LoVo (cell line): Measurements from ENCODE around the gene PACRG.

Experiments
- DNase-seq: peaks from one replicate; pipeline ENCODE4 v3.0.0-alpha.2; 2016; ENCODE audit warnings: low spot score

Gene PACRG

DNA sequence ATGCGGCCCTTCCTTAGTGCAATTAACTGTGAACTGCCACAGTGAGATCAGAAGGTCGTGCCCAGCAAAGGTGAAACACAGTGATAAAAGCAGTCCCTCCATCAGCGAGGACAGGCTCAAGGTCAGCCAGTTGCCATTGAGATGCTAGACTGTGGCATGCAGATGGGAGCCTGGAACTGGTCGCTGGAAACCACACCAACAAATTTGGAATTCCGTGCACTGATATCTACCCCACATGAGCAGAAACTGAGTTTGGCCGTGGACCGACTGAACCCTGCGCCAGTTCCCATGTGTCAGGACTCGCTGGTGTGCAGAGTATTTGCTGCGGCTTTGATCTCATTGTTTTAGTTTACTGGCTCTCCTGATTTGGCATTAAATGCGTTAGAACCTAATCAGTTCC lies 561.1 kb downstream of the PACRG start:
- no peak for DNase-seq

DNA sequence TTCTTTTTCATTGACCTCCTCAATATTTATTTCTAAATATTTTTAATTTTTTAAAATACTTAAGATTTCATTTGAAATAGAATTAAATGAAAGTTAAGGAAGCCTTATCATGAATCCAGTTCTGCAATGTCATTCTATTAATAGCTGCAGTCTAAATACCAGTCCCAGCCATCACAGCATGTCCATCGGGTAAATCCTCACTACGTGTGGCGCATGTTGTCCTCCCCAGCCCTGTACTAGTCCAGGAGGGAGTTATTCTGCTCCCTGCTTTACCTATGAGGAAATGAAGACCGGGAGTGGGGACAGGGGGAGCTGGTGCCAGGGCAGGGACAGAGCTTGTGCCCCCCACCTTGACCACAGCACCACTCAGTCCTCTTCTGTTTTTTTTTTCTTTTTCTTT lies 561.7 kb downstream of the PACRG start:
- DNase-seq = no peak

- no peak for DNase-seq
These were observed 562.9 kb downstream of the PACRG start for GRCh38 chr6:163290545-163291274.

DNA sequence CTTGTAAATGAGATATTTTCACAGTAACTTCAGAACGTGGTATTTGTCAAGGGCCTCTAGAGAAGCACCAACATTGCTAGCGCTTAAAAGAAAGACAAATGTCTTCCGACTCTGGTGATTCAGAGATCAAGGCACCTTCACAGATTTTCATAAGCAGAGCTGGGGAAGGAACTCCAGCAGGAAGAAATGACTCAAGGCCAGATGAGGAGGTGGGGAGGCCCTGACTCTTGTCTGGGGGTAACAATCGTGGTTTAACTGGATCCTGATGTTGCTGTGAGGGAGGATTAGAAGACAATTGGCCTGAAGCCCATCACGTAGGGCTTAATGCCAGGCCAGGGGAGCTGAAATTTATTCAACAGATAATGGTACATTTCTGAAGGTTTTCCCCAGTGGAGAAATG lies 563.8 kb downstream of the PACRG start:
- DNase-seq = no peak

GRCh38 chr6:163293286-163293685 lies 565.5 kb downstream of the PACRG start:
- DNase-seq = no peak

- no peak for DNase-seq
These were observed 567.0 kb downstream of the PACRG start for GRCh38 chr6:163294734-163295133.

DNA sequence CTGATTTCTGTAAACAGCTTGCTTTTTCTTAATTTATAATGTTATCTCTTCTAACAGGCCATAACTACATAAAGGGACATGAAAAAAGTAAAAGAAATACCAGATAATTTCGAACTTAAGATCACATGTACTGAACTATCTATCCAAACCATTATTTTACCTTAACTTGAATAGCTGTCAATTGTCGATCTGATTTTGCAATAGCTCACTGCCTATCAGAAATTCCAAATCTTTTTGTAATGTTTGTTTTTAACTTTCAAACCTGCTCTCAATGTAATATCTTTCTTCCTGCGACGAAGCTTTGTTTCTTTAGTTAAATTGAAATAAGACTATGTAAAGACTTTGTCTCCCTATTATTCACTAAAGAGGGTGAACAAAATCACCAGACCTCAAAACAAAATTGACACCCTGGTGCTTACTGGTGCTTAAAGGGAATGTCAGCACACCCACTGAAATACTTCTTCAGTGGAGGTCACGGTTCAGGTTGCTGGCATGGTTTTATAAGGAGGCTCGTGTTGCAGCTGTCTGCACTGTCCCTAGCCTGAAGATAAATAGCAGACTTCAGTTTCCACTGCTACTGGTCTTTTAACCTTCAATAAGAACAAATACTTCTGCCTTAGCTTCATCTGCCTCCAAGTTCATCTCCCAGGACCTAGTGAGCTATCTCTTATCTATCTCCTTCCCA lies 569.2 kb downstream of the PACRG start:
- DNase-seq = no peak

DNA sequence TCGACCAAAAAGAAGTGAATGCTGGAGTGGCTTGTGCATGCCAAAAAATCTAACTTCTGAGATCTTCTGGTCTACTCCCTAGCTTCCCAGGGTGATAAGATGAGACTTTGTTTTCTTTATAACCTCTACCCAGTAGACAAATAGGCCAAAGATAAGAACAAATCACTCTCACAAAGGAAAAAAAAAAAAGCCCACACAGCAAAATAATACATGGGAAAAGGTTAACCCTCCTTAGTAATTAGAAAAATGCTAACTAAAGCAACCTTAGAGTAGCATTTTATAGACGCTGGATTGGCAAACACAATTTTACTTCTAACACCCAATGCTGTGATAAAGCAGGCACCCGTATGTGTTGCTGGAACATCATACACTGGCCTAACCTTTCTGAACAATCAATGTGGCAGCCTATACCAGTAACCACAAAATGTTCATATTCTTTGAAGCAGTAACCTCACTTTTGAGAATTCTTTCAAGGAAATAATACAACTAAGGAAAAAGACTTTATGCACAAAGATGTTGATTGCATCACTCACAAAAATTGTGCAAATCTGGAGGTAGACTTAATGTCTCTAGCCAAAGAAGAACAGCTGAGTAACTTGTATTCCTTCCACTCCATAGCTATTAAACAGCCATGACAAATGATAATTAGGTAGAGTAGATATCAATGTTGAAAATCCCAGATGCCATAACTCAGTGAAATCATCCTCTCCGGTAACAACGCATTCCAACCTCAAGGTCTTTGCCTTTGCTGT lies 570.5 kb downstream of the PACRG start:
- no peak for DNase-seq

DNA sequence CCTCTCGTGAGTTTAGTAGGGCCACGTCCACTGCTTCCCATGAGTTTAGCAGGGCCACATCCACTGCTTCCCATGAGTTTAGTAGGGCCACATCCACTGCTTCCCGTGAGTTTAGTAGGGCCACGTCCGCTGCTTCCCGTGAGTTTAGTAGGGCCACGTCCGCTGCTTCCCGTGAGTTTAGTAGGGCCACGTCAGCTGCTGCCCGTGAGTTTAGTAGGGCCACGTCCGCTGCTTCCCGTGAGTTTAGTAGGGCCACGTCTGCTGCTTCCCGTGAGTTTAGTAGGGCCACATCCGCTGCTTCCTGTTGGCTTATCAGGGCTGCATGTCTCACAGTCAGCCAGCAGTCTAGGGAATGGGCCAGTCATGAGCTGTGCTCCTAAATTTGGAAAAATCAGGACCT lies 573.1 kb downstream of the PACRG start:
- DNase-seq = no peak

DNA sequence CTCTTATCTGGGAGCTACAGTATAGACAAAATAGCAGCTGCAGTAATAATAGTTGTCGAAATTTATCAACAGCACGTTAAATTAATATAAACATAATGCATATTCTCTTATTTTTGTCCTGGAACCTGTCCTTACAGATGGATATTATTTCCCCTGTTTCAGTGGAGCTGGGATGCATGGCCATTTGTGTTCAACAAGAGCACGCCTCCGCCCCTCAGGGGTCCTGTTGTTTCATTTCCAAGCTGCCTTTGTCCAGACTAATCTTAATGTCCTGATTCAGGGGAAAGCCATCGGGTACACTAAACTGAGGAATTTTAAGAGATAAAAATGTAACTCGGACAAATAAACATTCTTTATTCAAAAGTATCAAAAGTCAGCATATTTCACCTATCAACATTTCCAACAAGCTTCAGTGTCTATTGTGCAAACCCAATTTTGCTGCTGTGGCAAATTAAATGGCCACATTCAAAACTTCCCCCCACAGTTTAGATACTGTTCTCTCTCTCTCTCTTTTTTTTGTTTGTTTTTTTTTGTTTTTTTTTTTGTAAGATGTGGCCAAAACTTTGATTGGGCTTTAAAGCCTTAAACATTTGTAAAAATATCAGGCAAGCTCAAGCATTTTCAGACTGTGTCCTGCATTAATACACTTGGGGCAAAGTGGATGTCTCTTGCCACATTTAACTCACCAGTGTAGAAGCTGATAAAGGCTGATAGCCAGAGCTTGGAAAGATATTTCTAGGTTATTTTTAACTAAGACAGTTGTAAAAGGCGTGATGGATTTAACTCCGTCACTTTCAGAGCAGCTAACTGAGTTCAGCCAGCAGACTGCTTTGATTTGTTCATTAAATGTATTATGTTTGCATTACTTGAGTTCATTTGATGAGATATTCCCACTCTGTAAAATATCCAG lies 574.2 kb downstream of the PACRG start:
- DNase-seq = no peak

DNA sequence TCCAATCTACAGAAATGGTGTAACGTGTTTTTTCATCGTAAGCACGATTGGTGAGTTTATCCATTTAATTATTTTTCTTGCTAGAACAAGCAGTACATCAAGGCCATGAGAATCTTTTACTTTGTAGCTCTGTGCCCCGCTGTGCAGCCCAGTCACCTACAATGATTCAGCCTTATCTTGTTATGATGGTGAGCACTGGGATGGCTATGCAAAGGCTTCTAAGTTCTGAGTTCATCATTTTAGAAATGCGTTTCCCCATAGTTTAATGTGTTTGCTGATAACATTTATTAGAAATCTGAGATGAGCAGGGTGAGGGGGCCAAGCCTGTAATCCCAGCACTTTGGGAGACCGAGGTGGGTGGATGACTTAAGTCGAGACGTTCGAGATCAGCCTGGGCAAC lies 575.0 kb downstream of the PACRG start:
- no peak for DNase-seq

DNA sequence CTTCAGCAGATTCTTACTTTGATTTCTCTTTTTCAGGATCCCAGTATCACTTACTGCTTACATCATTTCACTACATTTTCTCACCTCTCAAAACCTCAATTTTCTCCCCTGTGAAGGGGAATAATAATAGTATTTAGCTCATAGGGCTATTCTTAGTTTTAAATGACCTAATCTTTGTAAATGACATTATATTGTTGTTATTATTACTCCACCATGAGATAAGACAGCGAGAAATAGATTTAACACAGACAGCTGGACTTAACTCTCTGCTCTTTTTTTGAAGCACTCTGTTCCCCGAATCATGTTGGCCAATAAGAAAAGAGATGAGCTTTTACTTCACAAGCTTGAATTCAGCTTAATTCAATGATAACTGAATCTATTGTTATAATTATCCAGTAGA lies 578.2 kb downstream of the PACRG start:
- DNase-seq = no peak

- no peak for DNase-seq
These were observed 581.1 kb downstream of the PACRG start for GRCh38 chr6:163308629-163309440.

GRCh38 chr6:163309491-163310026 lies 581.8 kb downstream of the PACRG start:
- DNase-seq = no peak

DNA sequence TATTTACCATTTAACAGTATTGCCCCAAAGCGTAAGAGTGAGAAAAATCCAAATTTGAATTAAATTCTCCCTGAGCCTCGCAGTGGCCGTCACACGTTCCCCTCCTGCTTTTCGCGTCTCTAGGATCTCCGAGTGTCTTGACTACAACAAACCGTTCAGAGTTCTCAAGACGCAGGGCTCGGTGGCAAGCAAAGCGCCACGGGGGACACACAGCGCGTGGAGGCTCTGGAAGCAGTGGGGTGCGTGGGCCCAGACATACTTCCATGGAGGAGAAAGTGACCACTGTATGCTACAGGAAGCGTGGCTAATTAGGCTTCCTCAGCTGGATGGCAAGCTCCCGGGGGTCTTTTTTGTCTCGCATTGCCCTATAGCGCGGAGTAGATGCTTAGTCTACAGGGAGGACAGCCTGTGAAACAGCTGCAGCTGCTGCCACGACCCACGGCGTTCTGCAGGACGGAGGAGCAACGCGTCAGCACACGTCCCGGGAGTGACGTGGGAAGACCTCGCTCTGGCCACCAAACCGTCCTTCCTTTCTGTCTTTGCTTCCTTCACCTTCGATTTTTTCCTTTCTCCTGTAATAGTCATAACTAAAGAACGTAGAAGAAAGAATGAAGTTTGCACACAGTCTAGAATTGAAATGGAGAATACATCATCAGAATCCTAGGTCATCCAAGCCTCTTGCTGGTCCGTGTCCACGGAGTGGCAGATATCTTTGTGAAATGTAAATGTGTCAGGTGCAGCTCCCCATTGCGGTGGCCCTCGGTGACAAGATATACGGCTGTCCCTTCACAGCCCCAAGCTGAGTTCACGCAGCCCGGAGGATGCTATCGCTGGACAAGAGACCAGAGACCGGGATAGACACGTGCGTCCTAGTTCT lies 582.6 kb downstream of the PACRG start:
- DNase-seq = no peak

DNA sequence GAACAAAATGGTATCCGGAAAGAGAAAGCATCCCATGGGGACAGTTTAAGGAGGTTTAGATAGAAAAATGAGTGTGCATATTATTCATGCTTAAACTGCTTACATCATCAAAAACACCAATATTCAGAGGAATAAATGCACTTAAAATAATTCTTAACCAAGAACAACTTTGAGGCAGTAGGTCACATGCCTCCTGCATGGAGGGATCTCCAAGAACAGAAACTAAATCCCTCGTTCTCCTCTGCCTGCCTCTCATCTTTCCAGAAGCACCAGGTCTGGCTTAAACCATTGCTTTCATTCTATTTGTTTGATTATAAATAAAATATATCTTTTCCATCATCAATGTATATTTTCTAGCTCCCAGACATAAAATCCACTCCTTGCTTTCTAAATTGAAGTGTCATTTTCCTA lies 583.2 kb downstream of the PACRG start:
- DNase-seq = no peak

DNA sequence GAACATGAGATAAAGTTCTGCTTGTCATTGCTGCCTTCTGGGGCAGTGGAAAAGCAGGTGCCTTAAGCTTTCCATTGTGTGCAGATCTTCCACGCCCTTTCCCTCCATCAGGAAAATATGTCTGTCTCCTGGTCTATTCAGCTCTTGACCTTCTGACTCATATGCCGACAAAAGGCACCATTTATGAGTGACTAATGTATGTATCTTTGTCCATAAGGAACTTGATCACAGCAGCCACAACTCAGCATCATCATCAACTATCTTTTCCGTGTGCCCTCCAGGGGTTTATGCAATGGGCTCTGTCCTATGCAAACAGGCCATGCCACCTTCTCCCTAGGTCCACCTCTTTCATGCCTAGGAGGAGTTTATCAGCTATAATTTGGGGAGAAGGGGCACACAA lies 584.1 kb downstream of the PACRG start:
- no peak for DNase-seq

- no peak for DNase-seq
These were observed 585.8 kb downstream of the PACRG start for GRCh38 chr6:163313566-163313965.

- DNase-seq = no peak
These were observed 586.2 kb downstream of the PACRG start for GRCh38 chr6:163313981-163314380.
